IPS-18c (cell line): ENCODE results near the gene SEMA3B.
"Not testable (repeated sequence)": the region's sequence is repeated elsewhere in the genome, so short reads cannot be mapped to it uniquely, and the experiment has no call there.

Source experiments
- H3K4me3 ChIP-seq: 2 replicates; pipeline ENCODE4 v1.7.0; 2013; ENCODE audit warnings: low read depth, mild to moderate bottlenecking, low read length, moderate library complexity; ENCODE audit not compliant: insufficient read depth
- H3K9me3 ChIP-seq: one replicate; pipeline ENCODE4 v1.6.1; 2013; ENCODE audit warnings: mild to moderate bottlenecking, low read length, moderate library complexity; ENCODE audit not compliant: control insufficient read depth, insufficient read depth

SEMA3B gene

DNA sequence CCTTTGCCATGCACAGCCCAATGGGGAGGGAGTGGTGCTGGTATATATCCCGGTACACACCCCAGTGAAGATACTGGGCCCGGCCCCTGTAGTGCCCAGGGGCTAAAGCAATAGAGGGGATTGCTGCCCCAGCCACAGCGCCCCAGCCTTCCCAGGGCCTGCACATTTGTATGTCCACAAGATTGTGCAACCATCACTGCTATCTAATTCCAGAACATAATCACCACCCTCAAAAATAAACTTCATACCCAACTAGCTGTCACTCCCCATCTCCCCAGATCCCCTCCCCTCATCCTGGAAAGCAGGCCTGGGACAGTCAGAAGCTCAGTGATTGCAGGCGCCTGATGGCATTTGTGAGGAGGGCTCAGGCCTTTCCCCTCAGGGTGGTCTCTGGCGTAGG lies 19.5 kb upstream of the SEMA3B start:
- Histone ChIP-seq H3K4me3 (no peak overlapping the region), H3K9me3 (no peaks in the 10 kb centered on the region)

DNA sequence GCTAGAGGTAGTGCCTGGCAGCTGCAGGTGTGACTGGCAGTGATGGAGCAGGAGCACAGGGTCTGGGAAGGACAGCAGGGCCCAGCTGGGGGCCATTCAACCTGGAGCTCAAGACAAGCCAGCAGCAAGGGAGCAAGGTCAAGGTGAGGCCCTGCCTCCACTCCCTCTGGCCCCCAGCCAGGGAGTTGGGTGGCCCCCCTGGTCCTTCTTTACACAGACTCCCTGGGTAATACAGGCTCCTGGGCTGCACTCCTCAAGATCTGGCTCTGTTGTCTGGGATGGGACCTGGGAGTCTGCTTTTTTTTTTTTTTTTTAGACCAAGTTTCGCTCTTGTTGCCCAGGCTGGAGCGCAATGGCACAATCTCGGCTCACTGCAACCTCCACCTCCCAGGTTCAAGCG lies 18.4 kb upstream of the SEMA3B start:
- no peak overlapping the region for H3K4me3 ChIP-seq
- H3K9me3 ChIP-seq = no peaks in the 10 kb centered on the region

DNA sequence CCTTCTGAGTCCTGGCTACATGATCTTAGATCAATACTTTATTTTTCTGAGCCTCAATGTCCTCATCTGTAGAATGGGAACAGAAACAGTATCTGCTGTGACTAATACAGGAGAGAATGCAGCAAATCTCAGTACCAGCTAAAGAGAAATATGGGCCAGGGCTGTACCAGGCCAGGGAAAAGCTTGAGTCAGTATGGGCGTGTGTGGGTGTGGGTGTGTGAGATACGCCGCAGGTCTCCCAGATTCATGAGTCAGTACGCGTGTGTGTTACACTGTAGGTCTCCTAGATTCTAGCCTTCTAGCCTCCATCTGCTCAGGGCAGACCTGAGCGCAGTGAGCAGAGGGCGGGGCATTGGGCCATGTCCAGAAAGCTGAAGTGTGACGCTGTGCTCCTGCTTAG lies 17.7 kb upstream of the SEMA3B start:
- H3K4me3 ChIP-seq = no peak overlapping the region

DNA sequence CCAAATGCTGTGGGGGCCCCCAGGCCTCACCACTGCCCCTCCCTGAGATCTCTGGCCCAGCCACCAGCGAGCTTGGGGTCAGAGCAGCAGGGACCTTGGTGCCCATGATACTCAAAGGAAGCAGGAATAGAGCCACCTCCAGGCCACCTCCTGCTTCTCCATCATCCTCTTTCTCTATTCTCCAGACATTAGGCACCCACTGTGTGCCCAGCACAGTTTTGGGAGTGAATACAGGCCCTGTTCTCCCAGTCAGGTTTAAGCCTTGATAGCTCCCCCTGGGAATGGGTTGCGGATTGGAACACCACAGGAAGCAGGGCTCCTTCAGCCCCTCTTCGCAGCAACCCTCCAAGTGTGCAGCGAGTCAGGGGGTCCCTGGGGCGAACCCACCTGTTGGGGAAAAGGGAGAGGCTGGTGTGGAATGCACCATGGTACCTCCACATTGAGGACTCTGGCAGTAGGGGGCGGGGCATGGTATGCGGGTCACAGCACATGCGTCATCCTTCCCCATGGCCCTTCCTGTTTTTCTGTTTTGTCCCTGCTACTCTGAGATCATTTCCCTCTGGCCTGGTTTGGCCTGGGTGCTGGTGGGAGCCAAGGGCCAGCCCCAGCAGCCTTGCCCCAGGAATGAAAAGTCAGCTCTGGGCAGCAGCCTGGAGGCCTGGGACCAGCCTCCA lies 14.2 kb upstream of the SEMA3B start:
- no peak overlapping the region for H3K4me3 ChIP-seq
- no peaks in the 10 kb centered on the region for H3K9me3 ChIP-seq

More for the DNA sequence above, 17.7 kb upstream of the SEMA3B start:
- H3K9me3 ChIP-seq = no peaks in the 10 kb centered on the region

DNA sequence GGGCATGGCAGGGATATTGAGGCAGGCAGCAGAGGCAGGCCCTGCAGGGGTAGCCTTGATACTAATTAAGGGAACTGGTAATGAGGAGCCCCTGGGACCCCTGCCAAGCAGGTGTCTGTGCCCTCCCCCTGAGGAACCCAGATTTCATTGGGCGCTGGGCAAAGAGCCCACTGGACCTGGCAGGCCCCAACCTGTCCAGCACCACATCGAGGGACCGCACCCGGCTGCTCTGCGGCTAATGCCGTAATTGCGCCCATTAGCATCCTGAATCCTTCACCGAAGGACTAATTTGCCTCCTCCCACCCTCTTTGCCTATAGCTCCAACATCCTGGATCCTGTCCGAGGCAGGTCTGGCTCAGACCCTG lies 13.7 kb upstream of the SEMA3B start:
- Histone ChIP-seq H3K9me3 (no peaks in the 10 kb centered on the region), H3K4me3 (no peak overlapping the region)

DNA sequence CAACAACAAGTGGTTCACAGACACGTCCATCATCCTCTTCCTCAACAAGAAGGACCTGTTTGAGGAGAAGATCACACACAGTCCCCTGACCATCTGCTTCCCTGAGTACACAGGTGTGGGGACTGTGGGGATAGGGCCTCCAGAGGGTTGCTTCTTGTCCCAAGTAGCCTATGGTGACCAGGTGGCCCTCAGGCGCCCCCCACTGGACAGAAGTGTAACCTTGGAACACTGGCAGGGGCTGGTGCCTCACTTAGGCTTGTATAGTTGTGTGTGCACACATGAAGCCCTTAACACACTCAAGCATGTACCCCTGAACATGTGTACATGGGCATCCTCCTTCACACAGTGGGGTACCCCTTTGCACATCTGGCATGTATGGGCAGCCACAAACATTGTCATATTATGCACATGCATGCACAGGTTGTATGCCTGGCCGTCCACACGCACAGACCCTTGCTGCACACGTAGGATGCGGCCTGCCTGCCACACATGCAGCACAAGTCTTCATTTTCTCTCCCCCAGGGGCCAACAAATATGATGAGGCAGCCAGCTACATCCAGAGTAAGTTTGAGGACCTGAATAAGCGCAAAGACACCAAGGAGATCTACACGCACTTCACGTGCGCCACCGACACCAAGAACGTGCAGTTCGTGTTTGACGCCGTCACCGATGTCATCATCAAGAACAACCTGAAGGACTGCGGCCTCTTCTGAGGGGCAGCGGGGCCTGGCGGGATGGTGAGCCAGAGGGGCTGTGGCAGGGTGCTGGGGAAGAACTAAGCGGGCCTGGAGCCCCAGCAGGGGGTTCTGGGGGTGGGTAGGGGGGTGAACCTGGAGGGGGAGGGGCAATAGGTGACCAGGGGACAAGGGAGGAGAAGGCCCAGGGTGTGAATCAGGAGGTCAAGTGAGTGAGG lies 11.7 kb upstream of the SEMA3B start:
- Histone ChIP-seq H3K9me3 (no peaks in the 10 kb centered on the region), H3K4me3 (no peak overlapping the region)

DNA sequence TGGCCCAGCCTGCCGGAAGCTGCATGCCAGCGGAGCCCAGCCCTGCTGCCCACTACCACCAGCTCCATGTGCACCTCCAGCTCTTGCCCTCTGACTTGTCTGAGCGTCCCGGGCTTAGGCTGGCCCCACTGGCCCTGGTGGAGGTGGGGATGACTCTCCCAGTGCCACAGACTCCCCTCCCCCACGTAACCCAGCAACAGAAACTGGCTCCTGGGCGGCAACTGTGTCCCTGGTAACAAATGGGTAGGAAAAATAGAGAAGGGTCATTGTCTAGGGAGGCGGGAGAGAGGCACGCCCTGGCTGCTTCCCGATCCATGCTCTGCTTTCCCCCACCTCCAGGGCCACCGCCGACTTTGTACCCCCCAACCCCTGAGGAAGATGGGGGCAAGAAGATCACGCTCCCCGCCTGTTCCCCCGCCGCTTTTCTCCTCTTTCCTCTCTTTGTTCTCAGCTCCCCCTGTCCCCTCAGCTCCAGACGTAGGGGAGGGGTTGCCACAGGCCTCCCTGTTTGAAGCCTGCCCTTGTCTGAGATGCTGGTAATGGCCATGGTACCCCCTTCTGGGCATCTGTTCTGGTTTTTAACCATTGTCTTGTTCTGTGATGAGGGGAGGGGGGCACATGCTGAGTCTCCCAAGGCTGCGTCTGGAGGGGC lies 10.8 kb upstream of the SEMA3B start:
- no peaks in the 10 kb centered on the region for H3K9me3 ChIP-seq
- no peak overlapping the region for H3K4me3 ChIP-seq

DNA sequence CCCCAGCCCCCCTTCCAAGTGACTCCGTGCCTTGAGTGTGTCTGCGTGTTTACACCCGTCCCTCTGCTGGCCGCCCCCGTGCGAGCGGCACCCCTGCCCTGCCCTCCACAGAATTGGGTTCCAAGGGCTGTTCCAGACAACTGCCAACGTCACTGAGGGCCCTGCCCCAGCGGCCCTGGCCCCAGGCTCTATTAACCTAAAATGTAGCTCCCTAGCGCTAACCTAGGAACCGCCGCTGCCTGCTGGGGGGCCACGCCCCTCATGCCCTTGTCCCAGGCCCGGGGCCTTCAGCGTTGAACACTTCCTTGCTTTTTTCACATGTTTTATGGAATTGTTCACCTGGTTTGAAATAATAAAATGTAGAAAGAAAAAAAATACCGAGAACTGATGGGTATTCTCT lies 10.0 kb upstream of the SEMA3B start:
- Histone ChIP-seq H3K9me3 (no peaks in the 10 kb centered on the region), H3K4me3 (no peak overlapping the region)

DNA sequence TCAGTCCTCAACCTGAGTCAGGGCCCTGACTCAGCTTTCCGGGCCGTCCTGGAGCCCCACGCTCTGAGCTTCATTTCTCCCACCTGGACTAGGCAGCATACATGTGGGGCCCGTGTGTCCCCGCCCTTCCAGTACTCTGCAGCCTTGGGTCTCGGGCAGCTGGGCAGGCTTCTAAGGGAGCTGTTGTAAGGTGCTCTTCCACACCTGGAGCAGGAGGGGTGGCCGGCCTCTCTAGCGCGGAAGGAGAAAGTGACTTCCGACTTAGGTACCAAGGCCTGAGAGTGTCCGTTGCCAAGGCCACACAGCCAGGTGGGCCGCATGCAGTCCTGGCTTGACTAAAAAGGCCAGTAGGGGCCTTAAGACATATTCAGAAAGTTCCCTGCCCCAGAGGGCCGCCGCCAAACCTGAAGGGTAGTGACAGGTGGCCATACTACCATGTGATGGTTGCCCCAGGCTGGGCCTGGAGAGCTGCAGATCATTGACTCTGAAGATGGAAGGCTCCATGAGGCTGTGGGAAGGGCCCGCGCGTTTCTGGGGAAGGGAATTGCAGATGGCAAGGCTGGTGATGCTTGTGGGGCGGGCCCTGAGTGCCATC lies 9.4 kb upstream of the SEMA3B start:
- H3K4me3 ChIP-seq = no peak overlapping the region; the same call in 1 of the 2 replicates
- no peaks in the 10 kb centered on the region for H3K9me3 ChIP-seq

DNA sequence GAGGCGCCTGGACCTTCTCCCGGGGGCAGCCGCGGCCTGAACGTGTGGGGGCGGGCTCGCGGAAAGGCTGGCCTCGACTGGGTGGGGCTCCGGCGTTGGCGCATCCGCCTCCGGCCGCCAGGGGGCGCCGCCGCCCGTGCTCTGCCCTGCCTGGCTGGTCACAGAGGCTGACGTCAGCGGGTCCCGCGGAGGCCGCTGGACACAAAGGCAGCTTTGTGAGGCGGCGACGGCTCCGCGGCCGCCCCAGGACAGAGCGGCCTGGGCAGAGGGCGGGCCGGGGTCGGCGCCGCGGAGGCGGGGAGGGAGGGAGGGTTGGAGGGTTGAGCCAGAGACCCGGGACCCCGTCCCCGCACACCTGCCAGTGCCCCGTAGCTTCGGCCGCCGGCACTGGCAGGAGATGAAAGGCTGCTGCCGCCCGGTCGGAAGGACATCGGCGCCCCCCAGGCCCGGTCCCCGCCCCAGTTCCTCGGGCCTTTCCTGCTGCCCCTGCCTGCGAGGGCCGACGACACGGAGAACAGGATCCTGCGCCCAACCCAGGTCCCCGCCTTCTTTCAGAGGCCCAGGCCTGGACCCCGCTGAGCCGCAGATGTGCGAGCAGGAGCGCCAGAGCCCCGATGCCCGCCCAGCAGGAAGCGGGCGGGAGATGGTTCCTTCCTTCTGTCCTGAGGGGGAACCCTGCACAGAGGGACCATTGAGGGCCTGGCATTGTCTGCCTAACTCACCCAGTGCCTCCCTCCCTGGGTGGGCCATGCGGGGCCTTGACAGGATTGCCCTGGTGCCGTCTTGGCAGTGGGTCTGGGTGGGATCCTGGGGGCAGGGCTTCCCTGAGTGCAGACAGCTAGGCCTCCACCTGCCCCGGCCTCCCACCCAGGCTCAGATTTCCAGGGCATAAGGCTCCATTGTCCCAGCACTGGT lies 8.7 kb upstream of the SEMA3B start:
- H3K9me3 ChIP-seq = no peaks in the 10 kb centered on the region
- peak overlapping the region; percentile 51 for H3K4me3 ChIP-seq

DNA sequence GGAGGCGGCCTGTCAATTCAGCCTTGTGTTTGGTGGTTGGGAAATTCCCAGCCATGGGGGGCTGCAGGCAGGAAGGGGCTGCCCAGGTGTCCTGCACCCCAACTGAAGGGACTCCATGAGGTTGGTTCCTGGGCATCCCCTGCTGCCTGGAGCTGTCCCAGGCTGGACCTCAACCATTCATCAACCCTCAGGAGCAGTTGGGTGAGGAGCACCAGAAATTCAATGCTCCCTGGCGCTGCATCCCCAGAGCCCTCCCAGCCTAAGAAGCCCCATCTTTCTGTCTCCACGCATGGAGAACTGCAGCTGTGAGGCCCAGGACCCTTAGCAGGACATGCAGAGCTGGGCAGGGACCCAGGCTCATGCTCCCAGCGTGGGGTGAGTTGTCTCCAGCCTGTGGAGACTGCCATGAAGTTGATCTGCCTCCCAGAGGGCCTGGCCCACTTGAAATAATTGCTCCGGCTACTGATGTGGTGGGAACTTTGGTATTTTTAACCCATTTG lies 8.0 kb upstream of the SEMA3B start:
- no peak overlapping the region; the same call in 1 of the 2 replicates for H3K4me3 ChIP-seq
- H3K9me3 ChIP-seq = no peaks in the 10 kb centered on the region

DNA sequence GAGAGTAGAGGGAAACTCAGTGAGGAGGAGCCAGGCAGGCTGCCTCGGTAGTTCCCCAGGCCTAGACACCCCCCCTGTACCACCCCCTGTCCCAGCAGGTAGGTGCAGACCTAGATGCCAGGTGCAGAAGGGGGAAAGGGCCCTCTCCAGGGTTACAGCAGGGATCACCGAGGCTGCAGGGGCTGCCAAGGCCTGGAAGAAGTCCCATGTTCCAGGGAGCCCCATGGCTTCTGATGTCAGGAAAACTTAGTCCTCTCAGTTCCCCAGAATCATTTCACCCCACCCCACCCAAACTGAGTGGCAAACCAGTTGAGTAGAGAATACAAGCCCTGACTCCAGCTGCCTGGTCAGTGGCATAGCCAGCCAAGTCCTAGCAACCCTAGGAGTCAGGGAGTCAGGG lies 7.4 kb upstream of the SEMA3B start:
- H3K4me3 ChIP-seq = no peak overlapping the region
- no peaks in the 10 kb centered on the region for H3K9me3 ChIP-seq

DNA sequence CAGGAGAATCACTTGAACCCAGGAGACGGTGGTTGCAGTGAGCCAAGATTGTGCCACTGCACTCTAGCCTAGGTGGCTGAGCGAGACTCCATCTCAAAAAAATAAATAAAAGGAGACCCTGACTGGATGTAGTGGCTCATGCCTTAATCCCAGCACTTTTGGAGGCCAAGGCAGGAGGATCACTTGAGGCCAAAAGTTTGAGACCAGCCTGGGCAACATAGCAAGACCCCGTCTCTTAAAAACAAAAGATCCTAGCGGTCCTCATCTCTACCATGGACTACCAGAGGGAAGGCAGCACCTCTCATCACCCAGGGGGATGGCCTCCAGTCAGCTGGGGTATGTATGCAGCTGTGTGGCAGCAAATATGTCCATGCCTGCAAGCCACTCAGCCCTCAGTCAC lies 6.7 kb upstream of the SEMA3B start:
- not testable (repeated sequence) for H3K4me3 ChIP-seq

DNA sequence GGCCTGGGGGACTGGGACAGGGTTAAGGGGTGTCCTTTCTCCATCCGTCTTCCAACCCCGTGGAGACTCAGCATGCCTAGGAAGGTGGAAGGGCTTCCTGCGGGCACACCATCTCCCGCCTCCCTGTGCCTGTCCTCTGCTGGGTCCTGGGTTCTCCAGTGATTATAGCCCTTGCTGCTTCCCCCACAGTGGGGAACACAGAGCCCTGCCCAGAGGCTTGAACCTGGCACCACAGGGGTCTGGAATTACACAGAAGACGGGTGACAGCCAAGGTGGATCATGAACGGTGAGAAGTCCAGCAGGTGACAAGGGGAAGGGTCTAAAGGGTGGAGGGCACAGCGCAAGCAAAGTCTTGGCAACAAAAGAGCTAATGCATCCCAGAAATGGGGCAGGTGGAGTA lies 6.2 kb upstream of the SEMA3B start:
- H3K9me3 ChIP-seq = no peaks in the 10 kb centered on the region
- no peak overlapping the region for H3K4me3 ChIP-seq

More for the DNA sequence above, 6.7 kb upstream of the SEMA3B start:
- not testable (repeated sequence) for H3K9me3 ChIP-seq

DNA sequence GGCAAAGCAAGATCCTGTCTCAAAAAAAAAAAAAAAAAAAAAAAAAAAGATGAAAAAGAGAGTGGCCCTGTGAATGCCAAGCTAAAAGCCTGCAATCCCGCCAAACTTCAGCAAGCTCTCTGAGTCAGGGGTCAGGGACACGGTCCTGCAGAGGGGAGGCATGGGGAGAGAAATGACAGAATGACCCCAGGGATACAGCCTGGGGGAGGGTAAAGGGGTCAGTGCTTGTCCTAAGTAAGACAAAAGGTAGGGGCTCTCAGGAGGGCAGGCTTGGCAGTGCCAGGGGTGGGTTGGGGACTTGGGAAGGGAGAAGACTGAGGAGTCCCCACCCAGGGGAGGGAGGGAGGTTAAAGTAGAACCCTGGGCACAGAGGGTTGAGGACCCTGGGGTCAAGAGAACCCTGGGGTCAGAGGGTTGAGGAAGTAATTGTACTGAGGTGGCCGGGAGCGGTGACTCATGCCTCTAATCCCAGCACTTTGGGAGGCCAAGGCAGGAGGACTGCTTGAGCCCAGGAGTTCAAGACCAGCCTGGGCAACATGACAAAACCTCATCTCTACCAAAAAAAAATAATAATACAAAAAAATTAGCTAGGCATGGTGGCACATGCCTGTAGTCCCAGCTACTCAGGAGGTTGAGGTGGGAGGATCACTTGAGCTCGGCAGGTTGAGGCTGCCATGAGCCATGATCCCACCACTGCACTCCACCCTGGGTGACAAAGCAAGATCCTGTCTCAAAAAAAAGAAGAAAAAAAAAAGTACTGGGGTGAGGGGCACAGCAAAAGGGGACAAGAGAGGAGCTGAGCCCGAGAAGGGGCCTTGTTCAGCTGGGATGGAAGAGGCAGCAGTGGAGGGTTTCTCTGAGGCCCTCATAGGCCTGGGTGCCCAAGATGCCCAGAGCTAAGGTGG lies 5.2 kb upstream of the SEMA3B start:
- Histone ChIP-seq H3K9me3 (no peaks in the 10 kb centered on the region), H3K4me3 (peak overlapping the region; percentile 21; the same call in 1 of the 2 replicates)
